GM19351 (cell line): ENCODE data around the gene SLC5A10.

ENCODE experiments used
- ATAC-seq: cut with Tn5 transposase; IDR thresholded peaks from one replicate; pipeline ENCODE4 v1.9.1; 2021; ENCODE audit warnings: mild to moderate bottlenecking, moderate library complexity; ENCODE audit not compliant: unreplicated experiment

The SLC5A10 gene

GRCh38 chr17:18981642-18982424, 29.9 kb downstream of the SLC5A10 start:
- ATAC-seq: no peak

DNA sequence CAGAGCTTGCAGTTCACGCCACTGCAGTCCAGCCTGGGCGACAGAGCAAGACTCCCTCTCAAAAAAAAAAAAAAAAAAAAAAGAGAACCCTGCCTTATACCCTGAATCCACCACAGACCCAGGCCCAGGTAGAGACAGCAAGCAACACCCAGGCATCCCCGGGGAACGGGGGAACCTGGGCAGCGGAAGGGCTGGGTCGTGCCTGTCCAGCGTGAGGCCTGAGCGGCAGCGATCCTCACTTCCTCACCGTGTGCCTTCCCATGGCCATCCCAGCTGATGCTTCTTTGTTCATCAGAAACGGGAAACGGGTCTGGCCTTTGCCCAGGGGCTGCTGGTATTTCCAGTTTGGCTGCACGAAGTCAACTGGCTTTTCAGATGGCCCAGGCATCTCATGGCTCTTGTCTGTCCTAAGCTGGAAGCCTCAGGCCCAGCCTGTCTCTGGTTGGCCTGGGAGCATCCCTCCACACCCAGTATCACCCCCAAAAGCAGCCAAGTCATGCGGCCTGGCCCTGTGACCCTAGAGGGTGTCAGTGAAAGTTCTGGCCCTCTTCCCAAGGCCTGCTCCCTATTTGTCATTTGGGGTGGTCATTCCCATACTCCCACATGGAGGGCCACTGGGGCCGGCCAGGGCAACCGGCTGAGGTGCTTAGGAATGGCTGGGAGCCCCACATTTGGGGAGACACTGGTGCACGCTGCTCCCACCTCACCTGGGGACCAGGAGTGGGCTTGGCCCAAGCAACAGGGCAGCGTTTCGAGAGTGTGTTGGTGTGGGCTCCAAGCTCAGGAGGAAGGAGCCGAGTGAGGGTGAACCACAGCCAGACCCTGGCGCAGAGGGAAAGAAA, 32.5 kb downstream of the SLC5A10 start:
- no peak for ATAC-seq

DNA sequence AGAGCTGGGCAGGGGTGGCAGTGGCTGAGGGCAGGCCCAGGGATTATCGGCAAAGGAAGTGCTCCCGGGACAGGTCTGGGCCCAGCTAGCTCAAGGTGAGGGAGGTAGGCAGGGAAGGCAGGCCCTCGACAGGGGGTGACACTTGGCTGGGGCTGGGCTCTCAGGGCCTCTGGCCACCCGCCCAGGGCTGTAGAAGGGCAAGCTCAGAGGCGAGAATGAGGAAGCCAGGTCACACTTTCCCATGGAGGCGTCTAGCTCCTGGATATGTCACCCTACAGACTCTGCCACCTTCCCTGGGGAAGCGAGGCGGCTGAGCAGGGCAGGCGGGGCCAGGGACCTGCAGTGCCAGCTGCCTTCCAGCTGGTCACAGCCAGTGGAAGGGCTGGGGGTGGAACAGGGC, 33.5 kb downstream of the SLC5A10 start:
- ATAC-seq: no peak

GRCh38 chr17:18986541-18987229, 34.7 kb downstream of the SLC5A10 start:
- ATAC-seq: no peak

GRCh38 chr17:18987230-18987610, 35.3 kb downstream of the SLC5A10 start:
- no peak for ATAC-seq

GRCh38 chr17:18987862-18988545, 36.0 kb downstream of the SLC5A10 start:
- no peak for ATAC-seq

GRCh38 chr17:18988546-18989173, 36.7 kb downstream of the SLC5A10 start:
- no peak for ATAC-seq

DNA sequence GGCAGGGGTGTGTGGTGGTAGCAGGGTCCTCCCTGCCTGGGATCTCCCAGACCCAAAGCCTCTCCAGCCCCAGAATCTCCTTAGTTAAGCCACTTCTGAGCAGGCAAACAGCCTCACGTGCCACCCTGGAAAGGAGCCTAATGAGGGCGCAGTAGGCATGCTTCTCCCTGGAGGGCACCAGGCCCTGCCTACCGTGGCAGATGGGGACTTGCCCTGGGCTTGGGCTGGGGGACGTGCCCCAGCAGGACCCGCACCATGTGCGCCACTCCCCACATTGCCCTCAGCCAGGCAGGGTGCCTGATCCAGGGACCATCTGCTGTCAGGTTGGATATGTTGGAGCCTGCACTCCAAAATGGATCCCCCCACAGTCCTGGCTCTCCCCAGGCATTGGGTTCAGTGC, 38.4 kb downstream of the SLC5A10 start:
- no peak for ATAC-seq

GRCh38 chr17:18991531-18992315, 39.8 kb downstream of the SLC5A10 start:
- ATAC-seq: no peak

GRCh38 chr17:18992454-18993130, 40.6 kb downstream of the SLC5A10 start:
- ATAC-seq: no peak

- ATAC-seq: no peak
These were observed 42.1 kb downstream of the SLC5A10 start for GRCh38 chr17:18993905-18994526.

DNA sequence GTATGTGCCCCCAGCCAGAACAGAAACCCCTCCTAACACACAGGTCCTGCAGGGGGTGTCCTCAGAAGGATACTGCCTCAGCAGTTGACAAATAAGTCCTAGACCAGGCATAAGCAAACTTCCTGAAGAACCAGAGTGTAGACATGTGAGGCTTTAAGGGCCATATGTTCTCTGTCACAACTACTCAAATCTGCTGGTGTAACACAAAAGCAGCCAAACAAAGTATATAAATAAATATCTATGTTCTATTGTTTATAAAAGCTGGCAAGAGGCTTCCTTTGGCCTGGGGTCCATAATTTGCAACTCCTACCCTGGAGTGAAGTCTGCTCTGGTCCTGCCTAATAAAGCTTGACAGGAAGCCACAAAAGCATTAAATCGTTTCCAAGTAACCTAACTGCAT, 42.7 kb downstream of the SLC5A10 start:
- no peak for ATAC-seq

DNA sequence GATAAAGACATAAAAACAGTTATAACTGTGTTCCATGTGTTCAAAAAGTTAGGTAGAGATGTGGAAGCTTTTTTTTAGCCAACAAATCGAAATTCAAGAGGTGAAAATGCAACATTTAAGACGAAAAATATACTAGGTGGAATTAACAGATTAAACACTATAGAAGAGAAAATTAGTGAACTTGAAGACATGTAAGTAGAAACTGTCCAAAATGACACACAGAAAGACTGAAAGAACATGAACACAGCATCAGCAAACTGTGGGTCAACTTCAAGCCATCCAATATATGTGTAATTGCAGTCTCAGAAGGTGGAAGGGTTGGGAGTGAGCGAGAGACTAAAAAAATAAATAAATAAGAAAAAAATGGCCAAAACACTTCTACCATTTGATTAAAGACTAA, 43.3 kb downstream of the SLC5A10 start:
- no peak for ATAC-seq

DNA sequence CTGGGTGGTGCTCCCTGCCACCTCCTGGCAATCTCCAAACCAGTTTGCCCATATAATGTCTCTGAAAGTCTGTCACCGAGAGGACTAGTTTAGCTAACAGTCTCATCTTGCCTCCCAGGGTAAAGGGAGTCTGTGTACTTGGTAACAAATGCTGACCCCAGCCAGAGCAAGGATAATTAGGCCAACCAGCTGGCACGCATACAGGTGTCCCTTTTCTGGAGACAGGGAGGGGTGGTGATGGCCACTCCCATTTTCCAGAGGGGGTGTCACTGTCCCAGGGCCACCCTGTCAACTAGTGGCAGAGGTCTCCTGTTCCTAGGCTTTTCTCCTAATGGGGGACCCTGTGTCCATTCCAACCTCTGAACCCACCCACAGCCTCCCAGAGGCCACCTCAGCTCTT, 44.5 kb downstream of the SLC5A10 start:
- no peak for ATAC-seq

- ATAC-seq: no peak
These were observed 45.8 kb downstream of the SLC5A10 start for GRCh38 chr17:18997650-18998196.

- ATAC-seq: no peak
These were observed 47.4 kb downstream of the SLC5A10 start for GRCh38 chr17:18999394-18999793.

- ATAC-seq: no peak
These were observed 47.9 kb downstream of the SLC5A10 start for GRCh38 chr17:18999911-19000310.

- no peak for ATAC-seq
These were observed 48.8 kb downstream of the SLC5A10 start for GRCh38 chr17:19000531-19001325.
